Esophagus muscularis mucosa (tissue), 4 donors: ENCODE measurements around the gene SETD1A. TPM values are rescaled to one million over a fixed set of nuclear protein-coding genes. Genes with fewer than 3 reads are reported as not detected.

ENCODE experiments used
- DNase-seq: peaks from one replicate; pipeline ENCODE4 v3.0.0-alpha.2; 2017; ENCODE audit errors: extremely low spot score
- H3K27ac ChIP-seq, 4 donors: fragments of 200-600 bp; sonication (generic); replicated peaks in 1 of 4; 1 replicate in 3 of 4; 2 replicates in 1 of 4; pipeline ENCODE4 v1.5.1; 2016 to 2019; ENCODE audit warnings: mild to moderate bottlenecking in 1 of 4
- H3K27me3 ChIP-seq, 4 donors: fragments of 200-600 bp; sonication (generic); one replicate each; pipeline versions ENCODE4 v1.5.1 to v1.6.0; 2016 to 2019
- H3K36me3 ChIP-seq, 4 donors: fragments of 200-600 bp; sonication (generic); one replicate each; pipeline ENCODE4 v1.5.1; 2016 to 2019
- H3K4me1 ChIP-seq, 4 donors: fragments of 200-600 bp; sonication (generic); one replicate each; pipeline ENCODE4 v1.5.1; 2016 to 2019
- H3K4me3 ChIP-seq, 4 donors: fragments of 200-600 bp; sonication (generic); 1 replicate in 2 of 4; 2 replicates in 2 of 4; pipeline ENCODE4 v1.5.1; 2016 to 2019; ENCODE audit warnings: mild to moderate bottlenecking in 4 of 4, moderate library complexity in 1 of 4
- H3K9me3 ChIP-seq, 4 donors: fragments of 200-600 bp; sonication (generic); 1 replicate in 3 of 4; 2 replicates in 1 of 4; pipeline ENCODE4 v1.5.1; 2016 to 2019
- EP300 ChIP-seq: sonication (generic); formaldehyde crosslinking; IDR thresholded peaks from one replicate; pipeline ENCODE4 v1.6.1; 2017; ENCODE audit warnings: antibody characterized with exemption
- POLR2A ChIP-seq: fragments of 450-650 bp; IDR thresholded peaks from one replicate; pipeline ENCODE4 v1.6.1; 2017; ENCODE audit warnings: antibody characterized with exemption, moderate library complexity, mild to moderate bottlenecking, low read depth
- POLR2AphosphoS5 ChIP-seq, 2 donors: sonication (generic); formaldehyde crosslinking; IDR thresholded peaks; one replicate each; pipeline ENCODE4 v1.6.1; 2017; ENCODE audit warnings: antibody characterized with exemption in 2 of 2
- WGBS: methylation state at CpG from one replicate; pipeline ENCODE4 v1.1.5; 2018; 5-methylcytosine and 5-hydroxymethylcytosine counted together
- intact Hi-C: fragments of 100-400 bp; cut with DNase I; formaldehyde crosslinking; loops from one replicate; pipeline ENCODE4 v1.15.1; 2023
- total RNA-seq, 4 donors: library from RNA; depleted of rRNA; stranded (reverse); fragments of >200 nt; gene quantifications; one replicate each; pipeline versions ENCODE4 v1.1.0 to v1.2.1, GENCODE V29; 2016
- TF ChIP-seq, protein P1 (sequence below), 3 experiments: fragments of 200-600 bp in 2 of 3; fragments of 450-650 bp in 1 of 3; sonication (generic) in 2 of 3; IDR thresholded peaks; one replicate each; pipeline ENCODE4 v1.5.1; 2017 to 2019; ENCODE audit warnings: antibody characterized with exemption in 3 of 3, mild to moderate bottlenecking in 2 of 3, moderate library complexity in 1 of 3

Gene SETD1A
- total RNA-seq, 4 donors from 2014 or later: 7.1 to 25.4 (median 9.9) TPM

DNA sequence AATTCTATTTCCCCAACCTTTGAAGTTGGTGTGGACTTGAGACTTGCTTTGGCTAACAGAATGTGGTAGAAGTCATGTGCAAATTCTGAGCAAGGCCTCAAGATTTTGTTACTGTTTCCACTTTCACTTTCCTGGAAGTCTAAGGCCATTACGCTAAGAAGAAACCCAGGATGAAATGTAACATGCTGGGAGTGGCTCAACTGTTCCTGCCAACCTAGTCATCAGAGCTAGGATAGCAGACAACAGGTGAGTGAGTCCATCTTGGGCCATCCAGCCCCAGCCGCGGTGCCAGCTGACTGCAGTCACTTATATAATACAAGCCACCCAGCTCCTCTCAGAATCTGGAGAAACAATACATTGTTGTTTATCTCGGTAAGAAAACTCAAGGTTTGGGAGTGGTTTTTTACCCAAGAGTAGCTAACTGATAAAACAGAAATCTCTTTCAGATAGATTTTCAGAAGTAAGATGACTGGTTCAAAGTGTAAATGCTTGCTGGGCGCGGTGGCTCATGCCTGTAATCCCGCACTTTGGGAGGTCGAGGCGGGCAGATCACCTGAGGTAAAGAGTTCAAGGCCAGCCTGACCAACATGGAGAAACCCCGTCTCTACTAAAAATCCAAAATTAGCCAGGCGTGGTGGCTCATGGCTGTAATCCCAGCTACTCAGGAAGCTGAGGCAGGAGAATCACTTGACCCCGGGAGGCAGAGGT, 65.1 kb downstream of the SETD1A start:
- Histone ChIP-seq H3K4me1 (no peaks in the 10 kb centered on the region), H3K27me3 (no peaks in the 10 kb centered on the region), H3K27ac (no peak overlapping the region), H3K36me3 (no peaks in the 10 kb centered on the region), H3K4me3 (no peak overlapping the region), H3K9me3 (no peaks in the 10 kb centered on the region)
- no peak for DNase-seq
- no peak for TF ChIP-seq EP300
- TF ChIP-seq POLR2AphosphoS5 (IDR thresholded peaks at IDR 0.05): no peak
- no peak for TF ChIP-seq POLR2A
- TF ChIP-seq, protein P1, sequence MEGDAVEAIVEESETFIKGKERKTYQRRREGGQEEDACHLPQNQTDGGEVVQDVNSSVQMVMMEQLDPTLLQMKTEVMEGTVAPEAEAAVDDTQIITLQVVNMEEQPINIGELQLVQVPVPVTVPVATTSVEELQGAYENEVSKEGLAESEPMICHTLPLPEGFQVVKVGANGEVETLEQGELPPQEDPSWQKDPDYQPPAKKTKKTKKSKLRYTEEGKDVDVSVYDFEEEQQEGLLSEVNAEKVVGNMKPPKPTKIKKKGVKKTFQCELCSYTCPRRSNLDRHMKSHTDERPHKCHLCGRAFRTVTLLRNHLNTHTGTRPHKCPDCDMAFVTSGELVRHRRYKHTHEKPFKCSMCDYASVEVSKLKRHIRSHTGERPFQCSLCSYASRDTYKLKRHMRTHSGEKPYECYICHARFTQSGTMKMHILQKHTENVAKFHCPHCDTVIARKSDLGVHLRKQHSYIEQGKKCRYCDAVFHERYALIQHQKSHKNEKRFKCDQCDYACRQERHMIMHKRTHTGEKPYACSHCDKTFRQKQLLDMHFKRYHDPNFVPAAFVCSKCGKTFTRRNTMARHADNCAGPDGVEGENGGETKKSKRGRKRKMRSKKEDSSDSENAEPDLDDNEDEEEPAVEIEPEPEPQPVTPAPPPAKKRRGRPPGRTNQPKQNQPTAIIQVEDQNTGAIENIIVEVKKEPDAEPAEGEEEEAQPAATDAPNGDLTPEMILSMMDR (IDR thresholded peaks at IDR 0.05): no peak
- WGBS: 84% methylated on average over 12 of the region's 12 CpGs
- intact Hi-C loops: no loop called here

DNA sequence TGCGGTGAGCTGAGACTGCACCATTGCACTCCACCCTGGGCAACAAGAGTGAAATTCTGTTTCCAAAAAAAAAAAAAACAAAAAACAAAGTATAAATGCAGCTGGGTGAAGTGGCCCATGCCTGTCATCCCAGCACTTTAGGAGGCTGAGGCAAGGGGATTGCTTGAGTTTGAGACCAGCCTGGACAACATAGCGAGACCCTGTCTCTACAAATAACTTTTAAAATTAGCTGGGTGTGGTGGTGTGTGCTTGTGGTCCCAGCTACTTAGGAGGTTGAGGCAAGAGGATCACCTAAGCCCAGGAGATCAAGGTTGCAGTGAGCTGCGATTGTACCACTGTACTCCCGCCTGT, 65.7 kb downstream of the SETD1A start:
- no peak for DNase-seq
- H3K36me3 ChIP-seq: no peaks in the 10 kb centered on the region
- no peak overlapping the region for H3K27ac ChIP-seq
- no peak overlapping the region for H3K4me3 ChIP-seq
- no peaks in the 10 kb centered on the region for H3K27me3 ChIP-seq
- H3K9me3 ChIP-seq: no peaks in the 10 kb centered on the region
- H3K4me1 ChIP-seq: no peaks in the 10 kb centered on the region
- intact Hi-C loops: no loop called here
- no peak for TF ChIP-seq POLR2AphosphoS5 (IDR thresholded peaks at IDR 0.05)
- TF ChIP-seq, protein P1 (IDR thresholded peaks at IDR 0.05): no peak
- TF ChIP-seq EP300: no peak
- no peak for TF ChIP-seq POLR2A
- WGBS: 94% methylated on average over 4 of the region's 4 CpGs

DNA sequence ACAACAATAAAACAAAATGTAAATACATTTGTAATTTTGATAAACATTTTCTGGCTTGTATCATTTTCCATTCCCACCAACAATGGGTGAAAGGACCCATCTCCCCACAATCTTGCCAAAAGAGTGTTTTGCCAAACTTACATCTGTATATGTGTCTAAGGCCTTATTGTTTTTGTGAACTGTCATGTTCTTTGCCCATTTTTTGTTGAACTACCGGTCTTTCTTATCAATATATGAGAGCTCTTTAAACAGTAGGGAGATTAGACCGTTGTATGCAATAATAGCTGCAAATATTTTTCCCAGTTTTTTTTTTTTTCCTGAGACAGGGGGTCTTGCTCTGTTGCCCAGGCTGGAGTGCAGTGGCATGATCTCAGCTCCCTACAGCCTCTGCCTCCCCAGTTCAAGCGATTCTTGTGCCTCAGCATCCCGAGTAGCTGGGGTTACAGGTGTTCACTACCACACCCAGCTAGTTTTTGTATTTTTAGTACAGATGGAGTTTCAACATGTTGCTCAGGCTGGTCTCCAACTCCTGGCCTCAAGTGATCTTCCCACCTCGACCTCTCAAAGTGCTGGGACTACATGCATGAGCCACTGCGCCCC, 66.2 kb downstream of the SETD1A start:
- Histone ChIP-seq H3K4me3 (no peak overlapping the region), H3K9me3 (no peaks in the 10 kb centered on the region), H3K36me3 (no peaks in the 10 kb centered on the region), H3K27ac (no peak overlapping the region), H3K27me3 (no peaks in the 10 kb centered on the region), H3K4me1 (no peaks in the 10 kb centered on the region)
- no peak for DNase-seq
- intact Hi-C loops: no loop called here
- WGBS: 74% methylated on average over 6 of the region's 6 CpGs
- TF ChIP-seq, protein P1 (IDR thresholded peaks at IDR 0.05): no peak
- TF ChIP-seq POLR2AphosphoS5 (IDR thresholded peaks at IDR 0.05): no peak
- TF ChIP-seq POLR2A: no peak
- TF ChIP-seq EP300: no peak

DNA sequence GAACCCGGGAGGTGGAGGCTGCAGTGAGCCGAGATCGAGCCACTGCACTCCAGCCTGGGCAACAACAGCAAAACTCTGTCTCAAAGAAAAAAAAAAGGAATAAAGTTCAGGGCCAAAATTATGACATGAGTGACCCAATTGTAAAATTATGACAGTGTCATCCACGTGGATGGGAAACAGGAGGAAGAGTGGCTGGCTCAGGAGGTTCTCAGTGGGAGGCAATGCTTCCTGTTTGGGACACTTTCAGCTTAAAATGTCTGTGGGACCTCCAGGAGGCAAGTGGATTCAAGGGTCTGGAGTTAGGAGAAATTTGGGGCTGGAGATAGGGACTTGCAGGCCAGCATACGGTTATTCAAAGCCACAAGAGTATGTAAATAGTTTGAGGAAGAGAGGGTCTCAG, 67.8 kb downstream of the SETD1A start:
- intact Hi-C loops: no loop called here
- Histone ChIP-seq H3K4me1 (no peaks in the 10 kb centered on the region), H3K4me3 (no peak overlapping the region), H3K27ac (no peak overlapping the region), H3K36me3 (no peaks in the 10 kb centered on the region), H3K9me3 (no peaks in the 10 kb centered on the region), H3K27me3 (no peaks in the 10 kb centered on the region)
- TF ChIP-seq, protein P1 (IDR thresholded peaks at IDR 0.05): no peak
- TF ChIP-seq EP300 (no peak), POLR2AphosphoS5 (IDR thresholded peaks at IDR 0.05) (no peak), POLR2A (no peak)
- WGBS: 75% methylated on average over 5 of the region's 5 CpGs
- DNase-seq: no peak

DNA sequence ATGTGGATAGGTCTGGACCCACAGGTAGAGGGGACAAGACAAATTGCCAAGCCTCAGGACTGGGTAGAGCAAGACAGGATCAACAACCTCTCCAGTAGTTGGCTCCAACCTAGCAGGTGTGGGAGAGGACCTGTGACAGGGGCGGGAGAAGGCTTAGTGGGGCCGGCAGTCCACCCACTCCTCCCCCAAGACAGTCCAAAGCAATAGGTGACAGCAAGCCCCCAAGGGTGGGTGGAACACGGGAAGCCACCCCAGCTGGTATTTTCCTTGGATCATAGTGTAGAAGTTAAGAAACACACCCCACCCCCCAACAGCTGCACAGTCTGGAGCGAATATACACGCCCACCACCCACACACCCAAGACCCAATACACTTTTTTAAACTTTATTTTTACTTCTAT, 71.7 kb downstream of the SETD1A start:
- H3K27ac ChIP-seq: no peak overlapping the region
- H3K4me3 ChIP-seq: no peak overlapping the region
- WGBS: 77% methylated on average over 5 of the region's 5 CpGs
- H3K4me1 ChIP-seq: peaks cover 6 to 14% (median 12%) of the 10 kb centered on the region in 4 donors
- H3K36me3 ChIP-seq: no peaks in the 10 kb centered on the region
- H3K27me3 ChIP-seq: no peaks in the 10 kb centered on the region
- H3K9me3 ChIP-seq: no peaks in the 10 kb centered on the region
- intact Hi-C loops: no loop called here
- DNase-seq: no peak
- TF ChIP-seq POLR2A (no peak), POLR2AphosphoS5 (IDR thresholded peaks at IDR 0.05) (no peak), EP300 (no peak)
- TF ChIP-seq, protein P1 (IDR thresholded peaks at IDR 0.05): no peak
